Ascending aorta (tissue), 2 donors: Measurements from ENCODE around the gene TRIM15. TPM values are rescaled to one million over a fixed set of nuclear protein-coding genes. Genes with fewer than 3 reads are reported as not detected.

Experiments
- DNase-seq, 2 donors: peaks; one replicate each; pipeline ENCODE4 v3.0.0-alpha.2; 2019; ENCODE audit warnings: low spot score in 2 of 2
- H3K27ac ChIP-seq, 2 donors: fragments of 200-600 bp; sonication (generic); one replicate each; pipeline ENCODE4 v1.5.1; 2016 to 2017; ENCODE audit warnings: mild to moderate bottlenecking in 1 of 2
- H3K27me3 ChIP-seq: fragments of 200-600 bp; sonication (generic); one replicate; pipeline ENCODE4 v1.5.1; 2017
- H3K36me3 ChIP-seq, 2 donors: fragments of 200-600 bp; sonication (generic); one replicate each; pipeline ENCODE4 v1.5.1; 2016
- H3K4me1 ChIP-seq, 2 donors: fragments of 200-600 bp; sonication (generic); one replicate each; pipeline ENCODE4 v1.5.1; 2016 to 2017; ENCODE audit warnings: mild to moderate bottlenecking in 1 of 2
- H3K4me3 ChIP-seq, 2 donors: fragments of 200-600 bp; sonication (generic); one replicate each; pipeline ENCODE4 v1.5.1; 2016 to 2017; ENCODE audit warnings: mild to moderate bottlenecking in 1 of 2
- H3K9me3 ChIP-seq, 2 donors: fragments of 200-600 bp; sonication (generic); one replicate each; pipeline ENCODE4 v1.5.1; 2016
- intact Hi-C: fragments of 100-400 bp; cut with DNase I; formaldehyde crosslinking; loops from one replicate; pipeline ENCODE4 v1.15.1; 2023
- total RNA-seq: library from RNA; depleted of rRNA; stranded (reverse); fragments of >200 nt; gene quantifications from one replicate; pipeline ENCODE4 v1.1.0, GENCODE V29; 2016
- TF ChIP-seq, protein P1 (sequence below), 3 experiments: fragments of 200-600 bp in 2 of 3; fragments of 450-650 bp in 1 of 3; sonication (generic) in 2 of 3; IDR thresholded peaks; one replicate each; pipeline ENCODE4 v1.5.1; 2016 to 2019; ENCODE audit warnings: antibody characterized with exemption in 3 of 3, mild to moderate bottlenecking in 1 of 3, moderate library complexity in 1 of 3

Gene TRIM15
- total RNA-seq, 1 donor from 2014 or later: not detected

DNA sequence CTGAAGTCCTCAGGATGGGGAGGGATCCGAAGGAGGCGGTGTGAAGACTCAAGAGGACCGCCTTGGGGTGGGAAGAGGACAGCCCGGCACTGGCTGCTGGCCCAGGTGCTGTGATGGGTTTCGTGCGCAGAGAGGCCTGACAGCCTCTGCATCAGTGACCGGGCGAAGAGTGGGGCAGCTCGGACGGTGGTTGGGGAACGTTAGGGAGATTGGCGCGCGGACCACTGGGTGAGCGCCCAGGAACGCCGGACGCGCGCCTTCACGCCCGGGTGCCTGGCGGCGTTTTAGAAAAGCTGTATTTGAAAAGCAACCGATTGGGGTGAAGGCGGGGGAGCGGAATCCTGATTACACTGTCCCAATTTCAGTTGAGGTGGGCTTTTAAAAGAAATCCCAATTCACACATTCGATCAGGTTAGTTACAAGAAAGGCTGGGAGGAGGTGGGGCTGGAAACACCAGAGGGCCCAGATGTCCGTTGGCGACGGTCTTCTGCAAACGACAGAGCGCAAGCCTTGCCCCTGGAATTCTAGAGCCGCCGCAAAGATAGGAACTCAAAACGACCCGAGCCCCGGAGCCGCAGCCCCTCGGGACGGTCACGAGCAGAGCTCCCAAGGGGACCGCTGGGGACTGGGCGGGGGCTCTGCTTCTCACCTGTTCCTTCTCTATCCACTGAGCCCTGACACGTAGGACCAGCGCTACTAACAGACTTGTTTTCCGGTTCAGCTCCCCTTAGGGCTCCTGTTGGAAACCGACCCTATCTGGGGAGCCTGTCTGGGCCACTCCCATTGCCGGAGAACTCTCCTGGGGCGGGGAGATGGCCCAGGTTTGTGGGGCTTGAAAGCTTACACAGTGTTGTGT is 35.9 kb upstream of the TRIM15 start:
- H3K36me3 ChIP-seq: no peaks in the 10 kb centered on the region
- H3K27ac ChIP-seq: no peak overlapping the region
- H3K9me3 ChIP-seq: no peaks in the 10 kb centered on the region
- peaks cover 0 to 4% of the 10 kb centered on the region in 2 donors for H3K4me1 ChIP-seq
- H3K4me3 ChIP-seq: no peak overlapping the region
- TF ChIP-seq, protein P1, sequence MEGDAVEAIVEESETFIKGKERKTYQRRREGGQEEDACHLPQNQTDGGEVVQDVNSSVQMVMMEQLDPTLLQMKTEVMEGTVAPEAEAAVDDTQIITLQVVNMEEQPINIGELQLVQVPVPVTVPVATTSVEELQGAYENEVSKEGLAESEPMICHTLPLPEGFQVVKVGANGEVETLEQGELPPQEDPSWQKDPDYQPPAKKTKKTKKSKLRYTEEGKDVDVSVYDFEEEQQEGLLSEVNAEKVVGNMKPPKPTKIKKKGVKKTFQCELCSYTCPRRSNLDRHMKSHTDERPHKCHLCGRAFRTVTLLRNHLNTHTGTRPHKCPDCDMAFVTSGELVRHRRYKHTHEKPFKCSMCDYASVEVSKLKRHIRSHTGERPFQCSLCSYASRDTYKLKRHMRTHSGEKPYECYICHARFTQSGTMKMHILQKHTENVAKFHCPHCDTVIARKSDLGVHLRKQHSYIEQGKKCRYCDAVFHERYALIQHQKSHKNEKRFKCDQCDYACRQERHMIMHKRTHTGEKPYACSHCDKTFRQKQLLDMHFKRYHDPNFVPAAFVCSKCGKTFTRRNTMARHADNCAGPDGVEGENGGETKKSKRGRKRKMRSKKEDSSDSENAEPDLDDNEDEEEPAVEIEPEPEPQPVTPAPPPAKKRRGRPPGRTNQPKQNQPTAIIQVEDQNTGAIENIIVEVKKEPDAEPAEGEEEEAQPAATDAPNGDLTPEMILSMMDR (IDR thresholded peaks at IDR 0.05): no peak
- no peak for DNase-seq
- intact Hi-C loops: no loop called here
- peaks cover 23% of the 10 kb centered on the region for H3K27me3 ChIP-seq

DNA sequence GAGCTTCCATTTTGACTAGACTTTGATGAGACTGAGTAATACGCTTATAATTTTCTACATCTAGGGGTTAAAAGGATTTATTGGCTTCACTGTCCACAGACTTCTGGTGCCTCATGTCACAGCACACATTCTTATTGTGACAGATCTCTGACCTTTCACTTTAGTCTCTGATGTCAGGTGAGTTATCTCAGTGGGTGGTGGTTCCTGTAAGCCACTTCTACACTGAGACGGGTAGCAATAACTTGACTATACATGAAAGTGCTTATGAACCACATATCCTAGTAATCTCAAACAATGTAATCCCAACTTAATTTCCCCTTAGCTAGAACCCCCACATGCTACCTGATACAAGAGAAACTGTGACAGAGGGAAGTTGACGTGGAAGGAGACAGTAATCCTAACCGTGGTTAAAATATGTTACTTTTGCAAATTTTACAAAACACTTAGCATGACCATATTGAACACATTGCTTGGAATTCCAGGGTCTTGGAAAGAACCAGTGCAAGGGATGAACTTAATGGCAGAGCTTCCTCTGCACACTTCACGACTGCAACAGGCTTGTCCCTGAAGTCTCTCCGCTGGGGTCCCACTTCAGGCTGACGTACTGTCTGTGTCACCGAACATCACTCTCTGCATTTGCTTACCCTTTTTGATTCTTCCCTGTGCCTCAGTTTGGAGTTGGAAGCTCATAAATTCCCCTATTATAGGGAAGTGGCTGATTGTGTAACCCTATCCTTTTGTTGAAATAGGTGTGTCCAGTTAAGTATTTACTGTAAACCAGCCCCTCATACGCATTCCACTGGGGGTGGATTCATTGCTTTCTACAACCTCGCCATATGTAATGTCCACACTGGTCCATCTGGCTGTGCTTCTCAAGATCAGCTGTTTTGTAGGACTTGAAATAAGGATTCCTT is 33.8 kb upstream of the TRIM15 start:
- no peak overlapping the region for H3K27ac ChIP-seq
- intact Hi-C loops: loop anchor here (10.0 kb wide), 1 partner anchor 285 kb away; no protein-coding TSS in a partner anchor
- DNase-seq: no peak
- H3K9me3 ChIP-seq: no peaks in the 10 kb centered on the region
- peaks cover 0 to 4% of the 10 kb centered on the region in 2 donors for H3K4me1 ChIP-seq
- TF ChIP-seq, protein P1 (IDR thresholded peaks at IDR 0.05): no peak
- H3K36me3 ChIP-seq: no peaks in the 10 kb centered on the region
- peaks cover 23% of the 10 kb centered on the region for H3K27me3 ChIP-seq
- H3K4me3 ChIP-seq: no peak overlapping the region

DNA sequence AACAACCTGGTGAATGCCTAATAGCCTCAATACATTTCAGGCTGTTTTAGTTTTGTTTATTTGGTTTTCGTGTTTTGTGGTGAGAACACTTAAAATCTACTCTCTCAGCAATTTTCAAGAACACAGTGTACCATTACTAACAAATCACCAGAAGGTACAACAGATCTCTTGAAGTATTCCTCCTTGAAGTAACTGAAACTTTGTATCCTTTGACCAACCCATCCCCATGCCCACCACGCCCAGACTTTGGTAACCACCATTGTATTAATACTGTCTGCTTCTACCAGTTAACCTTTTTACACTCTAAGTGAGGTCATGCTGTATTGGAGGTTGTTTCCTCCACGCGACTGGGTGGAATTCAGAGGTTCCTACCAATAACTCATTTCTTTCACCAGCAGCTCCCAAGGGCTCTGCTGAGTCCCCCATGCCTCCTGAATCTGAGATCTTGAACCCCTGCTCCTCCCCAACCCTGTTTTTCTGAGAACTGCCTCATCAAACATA is 33.1 kb upstream of the TRIM15 start:
- H3K4me3 ChIP-seq: no peak overlapping the region
- DNase-seq: no peak
- peaks cover 23% of the 10 kb centered on the region for H3K27me3 ChIP-seq
- TF ChIP-seq, protein P1 (IDR thresholded peaks at IDR 0.05): no peak
- H3K27ac ChIP-seq: no peak overlapping the region
- no peaks in the 10 kb centered on the region for H3K36me3 ChIP-seq
- H3K9me3 ChIP-seq: no peaks in the 10 kb centered on the region
- intact Hi-C loops: loop anchor here (10.0 kb wide), 1 partner anchor 285 kb away; no protein-coding TSS in a partner anchor
- peaks cover 0 to 4% of the 10 kb centered on the region in 2 donors for H3K4me1 ChIP-seq

DNA sequence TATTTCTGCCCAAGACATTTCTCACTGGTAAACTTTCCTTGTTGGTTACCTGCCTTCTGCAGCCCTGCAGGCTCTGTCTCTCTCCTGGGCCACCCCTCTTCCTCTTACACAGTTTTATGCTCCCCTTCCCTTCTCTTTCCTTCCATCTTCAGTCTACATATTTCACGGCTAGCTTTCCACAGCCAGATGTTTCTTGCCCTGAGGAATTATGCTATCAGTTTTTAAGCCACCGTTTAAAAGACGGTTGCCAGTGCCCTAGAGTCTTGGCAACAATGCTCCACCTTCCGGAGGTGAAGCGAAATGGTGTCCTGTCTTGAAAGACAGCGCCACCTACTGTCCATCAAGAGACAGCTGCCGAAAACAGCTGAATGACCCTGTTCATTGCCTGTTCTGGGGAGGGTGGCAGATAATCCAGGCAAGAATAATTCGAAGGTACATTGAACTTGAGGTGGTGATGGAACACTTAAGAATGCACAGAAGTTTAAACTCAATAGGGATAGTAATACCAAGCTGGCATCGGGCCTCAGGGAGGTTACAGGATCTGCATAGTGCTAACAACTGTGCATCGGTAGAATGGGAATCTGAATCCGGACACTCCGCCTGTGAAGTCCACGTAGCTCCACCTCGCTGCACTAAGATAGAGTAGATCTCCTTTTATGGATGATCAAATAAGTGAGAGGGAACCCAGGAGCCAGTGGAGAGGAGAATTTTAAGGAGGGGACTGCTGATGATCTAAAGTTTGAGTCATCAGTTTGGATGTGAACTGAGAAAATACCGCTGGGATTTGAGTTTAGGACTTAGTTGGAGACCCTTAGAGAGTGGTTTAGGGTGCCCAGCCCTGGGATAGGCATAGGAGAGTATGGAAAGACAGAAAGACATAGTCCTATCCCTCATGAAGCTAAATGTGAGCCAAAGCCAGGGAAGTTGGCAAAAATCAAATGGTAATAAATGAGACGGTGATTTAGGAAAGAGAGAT is 32.2 kb upstream of the TRIM15 start:
- intact Hi-C loops: loop anchor here (1.0 to 10.0 kb wide), 2 partner anchors 28 to 286 kb away; no protein-coding TSS in a partner anchor
- H3K27me3 ChIP-seq: peaks cover 19% of the 10 kb centered on the region
- DNase-seq: peak in 1 of 2 donors; percentile 80
- H3K4me1 ChIP-seq: peaks cover 0 to 4% of the 10 kb centered on the region in 2 donors
- no peak overlapping the region for H3K4me3 ChIP-seq
- H3K27ac ChIP-seq: no peak overlapping the region
- H3K36me3 ChIP-seq: no peaks in the 10 kb centered on the region
- H3K9me3 ChIP-seq: no peaks in the 10 kb centered on the region
- TF ChIP-seq, protein P1 (IDR thresholded peaks at IDR 0.05): peak; percentile 88 to 95 (median 91)
